A549 (cell line): ENCODE data around the gene PSMD2.

Experiments used
- BHLHE40 ChIP-seq: IDR thresholded peaks from 2 replicates; pipeline ENCODE4 v1.6.1; 2012; ENCODE audit warnings: low read depth, low read length, inconsistent platforms
- ELK1 ChIP-seq: fragments of 150-350 bp; IDR thresholded peaks from 2 replicates; pipeline ENCODE4 v1.6.1; 2014; ENCODE audit warnings: low read depth, mild to moderate bottlenecking, low read length
- EP300 ChIP-seq, 2 experiments: fragments of >200 bp; sonication (Bioruptor Twin); formaldehyde crosslinking; IDR thresholded peaks; 2 replicates in 1 of 2; 3 replicates in 1 of 2; pipeline ENCODE4 v1.6.1; 2016 to 2017
- HMGXB4 ChIP-seq: fragments of 250-450 bp; sonication (Bioruptor Pico); IDR thresholded peaks from 2 replicates; pipeline ENCODE4 v1.5.0; 2021; ENCODE audit warnings: mild to moderate bottlenecking, moderate library complexity, borderline replicate concordance
- JUN ChIP-seq, 2 experiments: fragments of >200 bp; sonication (Bioruptor Twin); formaldehyde crosslinking; IDR thresholded peaks; 2 replicates in 1 of 2; 3 replicates in 1 of 2; pipeline ENCODE4 v1.6.1; 2016 to 2017
- MAZ ChIP-seq: fragments of 150-350 bp; IDR thresholded peaks from 2 replicates; pipeline ENCODE4 v1.6.1; 2014; ENCODE audit warnings: antibody characterized with exemption, low read depth, low read length, borderline replicate concordance
- POLR2A ChIP-seq: IDR thresholded peaks from 2 replicates; pipeline ENCODE4 v1.6.1; 2012; ENCODE audit warnings: mild to moderate bottlenecking, low read length
- TF ChIP-seq, protein P1 (sequence below): fragments of >200 bp; sonication (Bioruptor Twin); formaldehyde crosslinking; IDR thresholded peaks from 3 replicates; pipeline ENCODE4 v1.5.1; 2016
- TF ChIP-seq, protein P2 (sequence below): fragments of 200-600 bp; sonication (generic); IDR thresholded peaks from 2 replicates; pipeline ENCODE4 v1.6.1; 2016; ENCODE audit warnings: antibody characterized with exemption, mild to moderate bottlenecking, moderate library complexity

GRCh38 chr3:184290331-184290730, 8.7 kb upstream of the PSMD2 start:
- TF ChIP-seq, protein P1, sequence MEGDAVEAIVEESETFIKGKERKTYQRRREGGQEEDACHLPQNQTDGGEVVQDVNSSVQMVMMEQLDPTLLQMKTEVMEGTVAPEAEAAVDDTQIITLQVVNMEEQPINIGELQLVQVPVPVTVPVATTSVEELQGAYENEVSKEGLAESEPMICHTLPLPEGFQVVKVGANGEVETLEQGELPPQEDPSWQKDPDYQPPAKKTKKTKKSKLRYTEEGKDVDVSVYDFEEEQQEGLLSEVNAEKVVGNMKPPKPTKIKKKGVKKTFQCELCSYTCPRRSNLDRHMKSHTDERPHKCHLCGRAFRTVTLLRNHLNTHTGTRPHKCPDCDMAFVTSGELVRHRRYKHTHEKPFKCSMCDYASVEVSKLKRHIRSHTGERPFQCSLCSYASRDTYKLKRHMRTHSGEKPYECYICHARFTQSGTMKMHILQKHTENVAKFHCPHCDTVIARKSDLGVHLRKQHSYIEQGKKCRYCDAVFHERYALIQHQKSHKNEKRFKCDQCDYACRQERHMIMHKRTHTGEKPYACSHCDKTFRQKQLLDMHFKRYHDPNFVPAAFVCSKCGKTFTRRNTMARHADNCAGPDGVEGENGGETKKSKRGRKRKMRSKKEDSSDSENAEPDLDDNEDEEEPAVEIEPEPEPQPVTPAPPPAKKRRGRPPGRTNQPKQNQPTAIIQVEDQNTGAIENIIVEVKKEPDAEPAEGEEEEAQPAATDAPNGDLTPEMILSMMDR: no peak
- TF ChIP-seq BHLHE40 (no peak), MAZ (no peak), ELK1 (no peak), JUN (IDR thresholded peaks at IDR 0.05) (no peak), POLR2A (no peak), EP300 (IDR thresholded peaks at IDR 0.05) (no peak), HMGXB4 (CRISPR knock-in tag) (no peak)
- TF ChIP-seq, protein P2, sequence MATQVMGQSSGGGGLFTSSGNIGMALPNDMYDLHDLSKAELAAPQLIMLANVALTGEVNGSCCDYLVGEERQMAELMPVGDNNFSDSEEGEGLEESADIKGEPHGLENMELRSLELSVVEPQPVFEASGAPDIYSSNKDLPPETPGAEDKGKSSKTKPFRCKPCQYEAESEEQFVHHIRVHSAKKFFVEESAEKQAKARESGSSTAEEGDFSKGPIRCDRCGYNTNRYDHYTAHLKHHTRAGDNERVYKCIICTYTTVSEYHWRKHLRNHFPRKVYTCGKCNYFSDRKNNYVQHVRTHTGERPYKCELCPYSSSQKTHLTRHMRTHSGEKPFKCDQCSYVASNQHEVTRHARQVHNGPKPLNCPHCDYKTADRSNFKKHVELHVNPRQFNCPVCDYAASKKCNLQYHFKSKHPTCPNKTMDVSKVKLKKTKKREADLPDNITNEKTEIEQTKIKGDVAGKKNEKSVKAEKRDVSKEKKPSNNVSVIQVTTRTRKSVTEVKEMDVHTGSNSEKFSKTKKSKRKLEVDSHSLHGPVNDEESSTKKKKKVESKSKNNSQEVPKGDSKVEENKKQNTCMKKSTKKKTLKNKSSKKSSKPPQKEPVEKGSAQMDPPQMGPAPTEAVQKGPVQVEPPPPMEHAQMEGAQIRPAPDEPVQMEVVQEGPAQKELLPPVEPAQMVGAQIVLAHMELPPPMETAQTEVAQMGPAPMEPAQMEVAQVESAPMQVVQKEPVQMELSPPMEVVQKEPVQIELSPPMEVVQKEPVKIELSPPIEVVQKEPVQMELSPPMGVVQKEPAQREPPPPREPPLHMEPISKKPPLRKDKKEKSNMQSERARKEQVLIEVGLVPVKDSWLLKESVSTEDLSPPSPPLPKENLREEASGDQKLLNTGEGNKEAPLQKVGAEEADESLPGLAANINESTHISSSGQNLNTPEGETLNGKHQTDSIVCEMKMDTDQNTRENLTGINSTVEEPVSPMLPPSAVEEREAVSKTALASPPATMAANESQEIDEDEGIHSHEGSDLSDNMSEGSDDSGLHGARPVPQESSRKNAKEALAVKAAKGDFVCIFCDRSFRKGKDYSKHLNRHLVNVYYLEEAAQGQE: no peak
